GM21529 (cell line): ENCODE data around the gene SMAD6.

Source experiments
- ATAC-seq: cut with Tn5 transposase; IDR thresholded peaks from one replicate; pipeline ENCODE4 v1.9.1; 2021; ENCODE audit not compliant: unreplicated experiment

SMAD6 gene

GRCh38 chr15:66738595-66738994 lies 36.6 kb downstream of the SMAD6 start:
- ATAC-seq, result no peak

DNA sequence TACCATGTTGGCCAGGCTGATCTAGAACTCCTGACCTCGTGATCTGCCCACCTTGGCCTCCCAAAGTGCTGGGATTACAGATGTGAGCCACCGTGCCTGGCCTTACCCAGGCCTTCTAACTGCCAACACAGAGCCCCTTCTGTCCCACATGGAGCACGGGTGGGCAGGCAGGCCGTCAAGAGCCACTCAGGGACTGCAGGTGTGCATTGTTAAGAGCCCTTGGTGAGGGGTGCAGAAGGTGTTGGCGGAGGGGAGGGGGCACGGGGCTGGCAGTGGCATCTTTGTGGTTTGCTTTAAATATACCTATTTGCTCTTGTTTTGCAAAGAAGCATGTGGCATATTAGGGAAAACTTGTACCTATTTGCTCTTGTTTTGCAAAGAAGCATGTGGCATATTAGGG lies 37.3 kb downstream of the SMAD6 start:
- ATAC-seq, result no peak

- ATAC-seq, result no peak
Observed at GRCh38 chr15:66740802-66741201, 38.8 kb downstream of the SMAD6 start.

DNA sequence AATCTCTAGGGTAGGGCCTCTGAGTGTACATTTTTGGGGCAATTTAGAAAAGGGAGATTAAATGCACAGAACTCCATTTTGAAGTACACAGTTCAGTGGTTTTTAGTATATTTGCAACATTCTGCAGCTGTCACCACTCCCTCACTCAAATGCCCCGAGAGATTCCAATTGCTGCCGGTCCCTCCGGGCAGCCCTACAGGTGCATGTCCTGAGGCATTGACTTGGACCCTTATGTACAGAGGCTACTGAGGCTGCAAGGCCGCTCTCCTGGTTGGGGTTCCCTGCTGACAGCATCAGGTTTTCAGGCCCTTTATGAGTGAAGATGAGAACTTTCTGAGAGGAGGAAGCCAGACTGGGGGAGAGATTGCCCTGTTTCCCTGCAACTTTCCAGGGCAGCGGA lies 39.6 kb downstream of the SMAD6 start:
- no peak for ATAC-seq

DNA sequence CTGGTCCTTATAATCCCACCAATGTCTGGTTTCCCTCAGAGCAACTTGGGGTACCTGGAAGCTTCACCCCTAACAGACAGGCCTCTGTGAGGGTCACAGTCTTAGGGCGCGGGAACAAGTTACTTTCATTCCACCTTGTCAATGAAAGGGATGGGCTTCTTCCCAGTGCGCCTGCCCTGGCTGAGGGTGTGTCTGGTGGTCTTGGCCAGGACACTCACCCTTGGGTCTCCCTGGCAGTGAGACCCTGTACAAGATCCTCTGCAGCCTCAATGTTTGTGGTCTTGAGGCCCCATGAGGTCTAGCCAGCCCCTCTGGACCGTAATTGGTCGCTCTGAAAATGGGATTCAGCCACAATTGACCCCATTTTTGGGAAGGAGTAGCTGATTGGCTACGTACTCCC lies 40.2 kb downstream of the SMAD6 start:
- ATAC-seq, result no peak

- ATAC-seq, result no peak
Observed at GRCh38 chr15:66743204-66743603, 41.2 kb downstream of the SMAD6 start.

- no peak for ATAC-seq
Observed at GRCh38 chr15:66743703-66744536, 41.9 kb downstream of the SMAD6 start.

GRCh38 chr15:66744610-66745279 lies 42.7 kb downstream of the SMAD6 start:
- no peak for ATAC-seq

- ATAC-seq, result no peak
Observed at GRCh38 chr15:66745530-66746230, 43.6 kb downstream of the SMAD6 start.

DNA sequence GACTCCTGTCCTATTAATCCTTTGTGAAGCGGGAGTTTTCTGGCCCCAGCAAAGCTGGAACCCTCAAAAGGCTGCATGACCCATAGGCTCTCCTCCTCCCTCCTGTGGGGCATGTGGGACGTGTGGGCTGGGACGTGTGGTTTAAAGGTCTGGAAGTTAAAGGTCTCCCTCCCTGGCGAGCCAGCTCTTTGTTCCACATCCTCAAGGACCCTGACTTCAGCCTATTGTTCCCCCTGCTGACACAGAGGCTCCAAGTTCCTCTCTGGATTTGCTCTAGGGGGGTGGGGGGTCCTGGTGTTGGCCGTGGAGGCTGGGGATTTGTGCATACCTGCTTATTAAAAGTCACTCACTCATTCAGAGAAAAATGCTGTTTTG lies 44.2 kb downstream of the SMAD6 start:
- ATAC-seq, result no peak

- ATAC-seq, result no peak
Observed at GRCh38 chr15:66747223-66747622, 45.2 kb downstream of the SMAD6 start.

DNA sequence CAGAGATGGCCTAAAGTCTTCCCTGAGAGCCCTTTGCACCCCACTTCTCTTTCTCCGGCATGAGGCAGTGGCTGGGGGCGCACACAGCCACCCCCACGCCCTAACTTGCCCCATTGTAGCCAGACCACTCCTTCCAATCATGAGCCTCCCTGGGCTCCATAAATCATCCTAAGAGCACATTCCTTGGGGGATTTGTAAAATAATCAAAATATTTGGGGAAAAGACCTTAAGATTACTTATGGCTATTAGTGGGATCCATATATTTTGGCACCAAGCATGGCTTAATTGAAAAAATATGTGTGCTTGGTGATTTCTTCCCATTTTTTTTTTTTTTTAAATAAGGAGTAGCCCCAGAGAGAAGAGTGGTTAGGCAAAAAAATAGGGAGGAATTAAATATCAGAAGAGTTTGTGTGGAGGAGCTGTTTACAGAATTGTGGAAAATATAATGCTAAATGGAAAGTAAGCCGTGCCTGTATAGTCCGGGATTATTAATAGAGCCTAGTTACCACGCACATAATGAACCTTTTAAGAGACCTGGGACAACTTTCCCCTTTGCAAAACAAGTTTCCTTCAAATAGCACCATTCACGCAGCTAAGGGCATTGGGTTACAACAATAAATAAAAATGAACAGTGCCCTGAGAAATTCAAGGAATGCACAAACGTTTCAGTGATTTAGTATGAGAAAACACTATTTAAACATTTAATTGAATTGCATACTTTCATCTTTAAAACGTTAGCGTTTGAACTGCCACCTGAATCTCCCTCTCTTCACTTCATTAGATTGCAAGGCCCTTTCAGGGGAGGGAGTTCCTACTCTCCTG lies 46.1 kb downstream of the SMAD6 start:
- no peak for ATAC-seq

DNA sequence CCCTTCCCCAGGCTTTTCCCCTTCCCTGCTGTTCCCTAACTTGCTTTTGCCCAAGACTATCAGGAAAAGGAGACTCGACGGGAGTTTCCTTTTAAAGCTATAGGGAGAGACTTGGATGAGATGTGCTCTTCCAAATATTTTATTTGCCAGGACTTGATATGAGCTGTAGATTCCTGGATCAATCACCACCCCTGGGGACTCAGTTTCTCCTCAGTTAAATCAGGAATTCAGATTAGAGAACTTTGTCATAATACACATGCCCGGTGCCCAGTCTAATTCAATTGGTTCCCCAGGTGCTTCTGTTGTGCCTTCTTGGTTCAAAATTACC lies 46.6 kb downstream of the SMAD6 start:
- no peak for ATAC-seq

GRCh38 chr15:66749841-66750575 lies 48.0 kb downstream of the SMAD6 start:
- no peak for ATAC-seq

DNA sequence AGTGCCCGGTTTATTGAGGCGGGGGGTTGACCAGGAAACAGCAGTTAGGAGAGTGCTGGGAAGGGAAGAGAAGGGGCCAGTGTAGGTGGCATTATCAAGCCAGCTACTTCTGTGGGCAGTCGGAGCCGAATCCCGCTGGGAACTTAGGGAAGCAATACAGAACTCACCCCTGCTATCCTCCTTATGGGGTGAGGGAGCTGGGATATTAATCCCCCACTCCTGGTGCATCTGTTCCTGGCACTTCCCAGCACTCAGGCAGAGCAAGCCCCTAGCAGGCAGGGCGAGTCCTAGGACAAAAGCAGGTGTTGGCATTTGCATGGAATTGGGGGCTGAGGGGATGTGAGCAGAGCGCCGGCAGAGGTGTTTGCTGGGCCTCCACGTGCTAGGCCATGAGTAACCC lies 48.6 kb downstream of the SMAD6 start:
- no peak for ATAC-seq

DNA sequence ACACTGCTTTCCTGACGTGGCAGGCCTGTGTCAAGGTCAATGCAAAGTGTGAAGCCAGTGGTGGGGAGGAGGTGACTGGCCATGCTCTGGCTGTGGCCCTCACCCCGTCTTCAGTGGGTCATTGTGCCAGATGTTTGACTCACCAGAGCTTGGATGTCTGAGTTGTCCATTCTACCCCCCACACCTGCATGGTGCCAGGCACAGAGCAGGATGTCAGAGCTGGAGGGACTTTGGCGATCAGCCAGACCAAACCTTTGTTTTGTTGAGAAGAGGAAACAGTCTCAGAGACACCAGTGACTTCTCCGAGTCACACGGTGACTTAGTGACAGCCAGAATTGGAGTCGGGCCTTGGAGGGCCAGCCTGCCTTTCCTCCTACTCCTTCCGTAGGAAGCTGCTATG lies 49.5 kb downstream of the SMAD6 start:
- no peak for ATAC-seq

DNA sequence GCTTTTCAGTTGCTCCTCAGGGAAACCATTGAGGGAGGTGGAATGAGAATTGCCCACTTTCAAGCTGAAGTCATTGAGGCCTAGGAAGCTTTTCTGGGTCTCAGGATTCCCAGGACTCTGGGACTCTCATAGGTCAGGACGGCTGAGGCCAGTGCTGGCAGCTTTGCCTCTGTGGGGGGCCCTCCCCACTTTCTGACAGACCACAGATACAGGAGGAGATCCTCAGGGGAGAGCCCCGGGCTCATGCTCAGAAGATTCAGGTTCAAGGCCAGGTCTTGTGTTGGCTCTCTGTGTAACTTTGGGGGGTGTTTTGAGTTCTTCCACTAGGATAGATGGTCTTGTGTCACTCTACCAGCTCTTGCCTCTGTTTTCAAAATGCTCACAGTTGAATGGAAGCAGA lies 50.0 kb downstream of the SMAD6 start:
- no peak for ATAC-seq

GRCh38 chr15:66753687-66754377 lies 51.8 kb downstream of the SMAD6 start:
- no peak for ATAC-seq

GRCh38 chr15:66754789-66755188 lies 52.8 kb downstream of the SMAD6 start:
- ATAC-seq, result no peak
